WTC11 (cell line): ENCODE results near the gene CHD9NB. TPM values are rescaled to one million over a fixed set of nuclear protein-coding genes. Genes with fewer than 3 reads are reported as not detected.

ENCODE experiments used
- ATF1 ChIP-seq: sonication (generic); formaldehyde crosslinking; IDR thresholded peaks from 2 replicates; pipeline ENCODE4 v1.8.1; 2023; ENCODE audit warnings: mild to moderate bottlenecking, moderate library complexity, missing genetic modification reagents
- CBFB ChIP-seq: sonication (generic); formaldehyde crosslinking; IDR thresholded peaks from 2 replicates; pipeline ENCODE4 v1.8.1; 2022; ENCODE audit warnings: mild to moderate bottlenecking, low read depth, missing genetic modification reagents
- ELF4 ChIP-seq: sonication (generic); formaldehyde crosslinking; IDR thresholded peaks from 2 replicates; pipeline ENCODE4 v1.8.1; 2022; ENCODE audit warnings: low read depth, mild to moderate bottlenecking, moderate library complexity, missing genetic modification reagents
- ESRRA ChIP-seq: sonication (generic); formaldehyde crosslinking; IDR thresholded peaks from 2 replicates; pipeline ENCODE4 v1.8.1; 2022; ENCODE audit warnings: mild to moderate bottlenecking, missing genetic modification reagents, borderline replicate concordance
- FOXK1 ChIP-seq: sonication (generic); formaldehyde crosslinking; IDR thresholded peaks from 2 replicates; pipeline ENCODE4 v1.8.0; 2022; ENCODE audit warnings: mild to moderate bottlenecking, moderate library complexity, missing genetic modification reagents
- GABPB1 ChIP-seq: sonication (generic); formaldehyde crosslinking; IDR thresholded peaks from 2 replicates; pipeline ENCODE4 v1.8.1; 2023; ENCODE audit warnings: mild to moderate bottlenecking, missing genetic modification reagents
- IRF2 ChIP-seq: sonication (generic); formaldehyde crosslinking; IDR thresholded peaks from 2 replicates; pipeline ENCODE4 v1.8.0; 2022; ENCODE audit warnings: low read depth, missing genetic modification reagents, borderline replicate concordance
- KAT7 ChIP-seq: sonication (generic); formaldehyde crosslinking; IDR thresholded peaks from 2 replicates; pipeline ENCODE4 v1.8.1; 2023; ENCODE audit warnings: missing genetic modification reagents, mild to moderate bottlenecking, borderline replicate concordance
- MYBL2 ChIP-seq: sonication (generic); formaldehyde crosslinking; IDR thresholded peaks from 2 replicates; pipeline ENCODE4 v1.8.1; 2023; ENCODE audit warnings: mild to moderate bottlenecking, moderate library complexity, missing genetic modification reagents
- NFATC4 ChIP-seq: fragments of 250-450 bp; sonication (Bioruptor Pico); IDR thresholded peaks from 2 replicates; pipeline ENCODE4 v1.9.0; 2021; ENCODE audit warnings: mild to moderate bottlenecking
- NR2C2 ChIP-seq: sonication (generic); formaldehyde crosslinking; IDR thresholded peaks from 2 replicates; pipeline ENCODE4 v1.8.0; 2022; ENCODE audit warnings: mild to moderate bottlenecking, missing genetic modification reagents
- OVOL2 ChIP-seq: fragments of 250-450 bp; sonication (Bioruptor Pico); IDR thresholded peaks from 2 replicates; pipeline ENCODE4 v1.9.0; 2021; ENCODE audit warnings: mild to moderate bottlenecking, borderline replicate concordance
- PRRX2 ChIP-seq: fragments of 250-450 bp; sonication (Bioruptor Pico); IDR thresholded peaks from 2 replicates; pipeline ENCODE4 v1.8.0; 2021; ENCODE audit warnings: mild to moderate bottlenecking
- RELA ChIP-seq: sonication (generic); formaldehyde crosslinking; IDR thresholded peaks from 2 replicates; pipeline ENCODE4 v1.8.1; 2022; ENCODE audit warnings: missing genetic modification reagents, mild to moderate bottlenecking, borderline replicate concordance
- RORB ChIP-seq: fragments of 250-450 bp; sonication (Bioruptor Pico); IDR thresholded peaks from 2 replicates; pipeline ENCODE4 v1.9.0; 2021; ENCODE audit warnings: mild to moderate bottlenecking
- TEAD1 ChIP-seq: sonication (generic); formaldehyde crosslinking; IDR thresholded peaks from 2 replicates; pipeline ENCODE4 v1.8.0; 2022; ENCODE audit warnings: mild to moderate bottlenecking, missing genetic modification reagents
- TEAD4 ChIP-seq: sonication (generic); formaldehyde crosslinking; IDR thresholded peaks from 2 replicates; pipeline ENCODE4 v1.8.0; 2022; ENCODE audit warnings: mild to moderate bottlenecking, missing genetic modification reagents
- ZNF219 ChIP-seq: sonication (generic); formaldehyde crosslinking; IDR thresholded peaks from 2 replicates; pipeline ENCODE4 v1.8.0; 2023; ENCODE audit warnings: missing genetic modification reagents, mild to moderate bottlenecking, borderline replicate concordance
- ZNF232 ChIP-seq: sonication (generic); formaldehyde crosslinking; IDR thresholded peaks from 2 replicates; pipeline ENCODE4 v1.8.0; 2022; ENCODE audit warnings: mild to moderate bottlenecking, missing genetic modification reagents
- ZNF423 ChIP-seq: fragments of 250-450 bp; sonication (Bioruptor Pico); IDR thresholded peaks from 2 replicates; pipeline ENCODE4 v2.1.2; 2022; ENCODE audit warnings: mild to moderate bottlenecking, moderate library complexity
- total RNA-seq: library from RNA; stranded (reverse); gene quantifications from 3 replicates; pipeline ENCODE4 v1.2.3, GENCODE V29; 2021
- TF ChIP-seq, protein P1 (sequence below): sonication (generic); formaldehyde crosslinking; IDR thresholded peaks from 2 replicates; pipeline ENCODE4 v1.8.0; 2022; ENCODE audit warnings: mild to moderate bottlenecking, missing genetic modification reagents
- TF ChIP-seq, protein P2 (sequence below): sonication (generic); formaldehyde crosslinking; IDR thresholded peaks from 2 replicates; pipeline ENCODE4 v1.8.1; 2022; ENCODE audit warnings: low read depth, missing genetic modification reagents, borderline replicate concordance
- TF ChIP-seq, protein P3 (sequence below): fragments of 250-450 bp; sonication (Bioruptor Pico); conservative IDR thresholded peaks from 2 replicates; pipeline ENCODE4 v1.9.0; 2021; ENCODE audit warnings: mild to moderate bottlenecking
- TF ChIP-seq, protein P4 (sequence below): sonication (generic); formaldehyde crosslinking; IDR thresholded peaks from 2 replicates; pipeline ENCODE4 v1.8.0; 2022; ENCODE audit warnings: mild to moderate bottlenecking, missing genetic modification reagents
- TF ChIP-seq, protein P5 (sequence below): sonication (generic); formaldehyde crosslinking; conservative IDR thresholded peaks from 2 replicates; pipeline ENCODE4 v1.8.1; 2022; ENCODE audit warnings: mild to moderate bottlenecking, missing genetic modification reagents
- TF ChIP-seq, protein P6 (sequence below): sonication (generic); formaldehyde crosslinking; IDR thresholded peaks from 2 replicates; pipeline ENCODE4 v1.8.1; 2022; ENCODE audit warnings: missing genetic modification reagents, borderline replicate concordance
- TF ChIP-seq, protein P7 (sequence below): sonication (generic); formaldehyde crosslinking; IDR thresholded peaks from 2 replicates; pipeline ENCODE4 v1.8.0; 2022; ENCODE audit warnings: mild to moderate bottlenecking, missing genetic modification reagents
- TF ChIP-seq, protein P8 (sequence below): sonication (generic); formaldehyde crosslinking; IDR thresholded peaks from 2 replicates; pipeline ENCODE4 v1.8.1; 2023; ENCODE audit warnings: mild to moderate bottlenecking, missing genetic modification reagents, moderate library complexity
- TF ChIP-seq, protein P9 (sequence below): fragments of 200-600 bp; IDR thresholded peaks from 2 replicates; pipeline ENCODE4 v1.8.0; 2022; ENCODE audit warnings: antibody characterized with exemption

The CHD9NB gene
- total RNA-seq, 1 experiment from 2014 or later, result 3.5 TPM

DNA sequence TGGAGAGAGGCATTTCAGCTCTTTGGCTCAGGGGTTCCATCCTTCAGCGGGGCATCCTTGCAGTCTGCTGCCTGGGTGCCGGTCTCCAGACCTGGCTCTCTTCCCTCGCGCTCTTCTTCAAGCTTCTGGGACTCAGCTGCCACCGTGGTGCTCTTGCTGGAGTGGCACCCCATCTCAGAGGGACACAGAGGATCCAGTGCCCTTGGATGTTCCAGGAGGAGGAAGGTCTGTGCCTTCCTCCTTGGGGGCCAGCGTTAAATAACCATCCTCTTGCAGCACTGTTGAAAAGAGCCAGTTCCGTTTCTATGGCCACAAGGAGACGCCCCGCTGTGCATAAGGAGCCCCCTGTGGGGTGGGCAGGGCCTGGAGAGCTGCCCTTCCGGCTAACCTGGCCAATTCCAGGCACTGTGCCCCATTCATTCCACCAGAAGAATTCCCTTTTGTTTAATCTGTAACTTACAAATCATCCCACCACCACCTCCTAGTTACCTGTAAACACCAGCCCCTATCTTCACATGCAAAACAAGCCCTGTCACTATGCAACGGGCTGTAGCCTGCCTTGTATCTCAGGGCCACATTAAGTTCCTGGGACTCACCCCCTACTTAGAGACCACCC is 8.6 kb downstream of the CHD9NB start (continued):
- TF ChIP-seq, protein P1, sequence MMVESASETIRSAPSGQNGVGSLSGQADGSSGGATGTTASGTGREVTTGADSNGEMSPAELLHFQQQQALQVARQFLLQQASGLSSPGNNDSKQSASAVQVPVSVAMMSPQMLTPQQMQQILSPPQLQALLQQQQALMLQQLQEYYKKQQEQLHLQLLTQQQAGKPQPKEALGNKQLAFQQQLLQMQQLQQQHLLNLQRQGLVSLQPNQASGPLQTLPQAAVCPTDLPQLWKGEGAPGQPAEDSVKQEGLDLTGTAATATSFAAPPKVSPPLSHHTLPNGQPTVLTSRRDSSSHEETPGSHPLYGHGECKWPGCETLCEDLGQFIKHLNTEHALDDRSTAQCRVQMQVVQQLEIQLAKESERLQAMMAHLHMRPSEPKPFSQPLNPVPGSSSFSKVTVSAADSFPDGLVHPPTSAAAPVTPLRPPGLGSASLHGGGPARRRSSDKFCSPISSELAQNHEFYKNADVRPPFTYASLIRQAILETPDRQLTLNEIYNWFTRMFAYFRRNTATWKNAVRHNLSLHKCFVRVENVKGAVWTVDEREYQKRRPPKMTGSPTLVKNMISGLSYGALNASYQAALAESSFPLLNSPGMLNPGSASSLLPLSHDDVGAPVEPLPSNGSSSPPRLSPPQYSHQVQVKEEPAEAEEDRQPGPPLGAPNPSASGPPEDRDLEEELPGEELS (CRISPR knock-in tag), result peak; percentile 57; the same call in 1 of the 2 replicates
- TF ChIP-seq, protein P2, sequence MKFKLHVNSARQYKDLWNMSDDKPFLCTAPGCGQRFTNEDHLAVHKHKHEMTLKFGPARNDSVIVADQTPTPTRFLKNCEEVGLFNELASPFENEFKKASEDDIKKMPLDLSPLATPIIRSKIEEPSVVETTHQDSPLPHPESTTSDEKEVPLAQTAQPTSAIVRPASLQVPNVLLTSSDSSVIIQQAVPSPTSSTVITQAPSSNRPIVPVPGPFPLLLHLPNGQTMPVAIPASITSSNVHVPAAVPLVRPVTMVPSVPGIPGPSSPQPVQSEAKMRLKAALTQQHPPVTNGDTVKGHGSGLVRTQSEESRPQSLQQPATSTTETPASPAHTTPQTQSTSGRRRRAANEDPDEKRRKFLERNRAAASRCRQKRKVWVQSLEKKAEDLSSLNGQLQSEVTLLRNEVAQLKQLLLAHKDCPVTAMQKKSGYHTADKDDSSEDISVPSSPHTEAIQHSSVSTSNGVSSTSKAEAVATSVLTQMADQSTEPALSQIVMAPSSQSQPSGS (CRISPR knock-in tag), result no peak
- no peak for TF ChIP-seq ESRRA (CRISPR knock-in tag)
- TF ChIP-seq ZNF232 (CRISPR knock-in tag), result no peak
- no peak for TF ChIP-seq ELF4 (CRISPR knock-in tag)
- peak; percentile 86 for TF ChIP-seq FOXK1 (CRISPR knock-in tag)
- TF ChIP-seq ZNF219 (CRISPR knock-in tag), result no peak
- TF ChIP-seq NR2C2 (CRISPR knock-in tag), result no peak
- TF ChIP-seq, protein P3, sequence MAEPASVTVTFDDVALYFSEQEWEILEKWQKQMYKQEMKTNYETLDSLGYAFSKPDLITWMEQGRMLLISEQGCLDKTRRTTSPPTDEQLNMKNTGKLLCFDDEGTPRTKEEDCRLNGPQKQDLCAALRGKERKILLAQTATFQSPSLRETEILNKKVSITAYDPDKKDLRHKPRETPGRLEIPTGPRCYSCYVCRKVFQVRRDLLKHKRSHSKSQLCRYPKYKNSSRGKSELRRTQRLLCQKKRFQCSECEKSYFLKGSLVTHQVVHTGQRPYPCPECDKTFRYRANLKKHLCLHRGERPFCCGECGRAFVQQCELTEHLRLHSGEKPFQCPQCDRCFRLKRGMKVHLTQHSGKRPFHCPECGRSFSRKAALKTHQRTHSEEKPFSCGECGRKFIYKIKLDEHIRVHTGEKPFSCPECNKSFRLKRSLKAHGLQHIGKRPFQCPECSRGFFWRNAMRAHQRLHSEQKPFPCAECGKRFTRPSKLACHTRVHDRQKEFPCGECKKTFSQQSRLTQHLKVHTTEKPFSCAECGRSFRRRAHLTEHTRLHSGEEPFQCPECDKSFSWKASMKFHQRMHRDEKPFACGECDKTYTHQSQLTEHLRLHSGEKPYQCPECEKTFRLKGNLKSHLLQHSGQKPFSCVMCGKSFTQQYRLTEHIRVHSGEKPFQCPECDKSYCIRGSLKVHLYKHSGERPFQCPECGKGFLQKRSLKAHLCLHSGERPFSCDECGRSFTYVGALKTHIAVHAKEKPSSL (CRISPR knock-in tag), result no peak
- TF ChIP-seq, protein P4, sequence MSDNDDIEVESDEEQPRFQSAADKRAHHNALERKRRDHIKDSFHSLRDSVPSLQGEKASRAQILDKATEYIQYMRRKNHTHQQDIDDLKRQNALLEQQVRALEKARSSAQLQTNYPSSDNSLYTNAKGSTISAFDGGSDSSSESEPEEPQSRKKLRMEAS (CRISPR knock-in tag), result peak; percentile 47; the same call in 1 of the 2 replicates
- TF ChIP-seq, protein P5, sequence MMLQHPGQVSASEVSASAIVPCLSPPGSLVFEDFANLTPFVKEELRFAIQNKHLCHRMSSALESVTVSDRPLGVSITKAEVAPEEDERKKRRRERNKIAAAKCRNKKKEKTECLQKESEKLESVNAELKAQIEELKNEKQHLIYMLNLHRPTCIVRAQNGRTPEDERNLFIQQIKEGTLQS (CRISPR knock-in tag), result no peak
- TF ChIP-seq RELA (CRISPR knock-in tag), result no peak
- no peak for TF ChIP-seq TEAD4 (CRISPR knock-in tag)
- peak; percentile 73; the same call in 1 of the 2 replicates for TF ChIP-seq TEAD1
- TF ChIP-seq, protein P6, sequence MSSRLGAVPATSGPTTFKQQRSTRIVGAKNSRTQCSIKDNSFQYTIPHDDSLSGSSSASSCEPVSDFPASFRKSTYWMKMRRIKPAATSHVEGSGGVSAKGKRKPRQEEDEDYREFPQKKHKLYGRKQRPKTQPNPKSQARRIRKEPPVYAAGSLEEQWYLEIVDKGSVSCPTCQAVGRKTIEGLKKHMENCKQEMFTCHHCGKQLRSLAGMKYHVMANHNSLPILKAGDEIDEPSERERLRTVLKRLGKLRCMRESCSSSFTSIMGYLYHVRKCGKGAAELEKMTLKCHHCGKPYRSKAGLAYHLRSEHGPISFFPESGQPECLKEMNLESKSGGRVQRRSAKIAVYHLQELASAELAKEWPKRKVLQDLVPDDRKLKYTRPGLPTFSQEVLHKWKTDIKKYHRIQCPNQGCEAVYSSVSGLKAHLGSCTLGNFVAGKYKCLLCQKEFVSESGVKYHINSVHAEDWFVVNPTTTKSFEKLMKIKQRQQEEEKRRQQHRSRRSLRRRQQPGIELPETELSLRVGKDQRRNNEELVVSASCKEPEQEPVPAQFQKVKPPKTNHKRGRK (CRISPR knock-in tag), result no peak
- no peak for TF ChIP-seq NFATC4 (CRISPR knock-in tag)
- no peak for TF ChIP-seq OVOL2 (CRISPR knock-in tag)
- no peak; the same call in 1 of the 2 replicates for TF ChIP-seq MYBL2
- no peak; the same call in 1 of the 2 replicates for TF ChIP-seq ZNF423
- TF ChIP-seq GABPB1 (CRISPR knock-in tag), result no peak
- TF ChIP-seq RORB (CRISPR knock-in tag), result no peak
- TF ChIP-seq, protein P7, sequence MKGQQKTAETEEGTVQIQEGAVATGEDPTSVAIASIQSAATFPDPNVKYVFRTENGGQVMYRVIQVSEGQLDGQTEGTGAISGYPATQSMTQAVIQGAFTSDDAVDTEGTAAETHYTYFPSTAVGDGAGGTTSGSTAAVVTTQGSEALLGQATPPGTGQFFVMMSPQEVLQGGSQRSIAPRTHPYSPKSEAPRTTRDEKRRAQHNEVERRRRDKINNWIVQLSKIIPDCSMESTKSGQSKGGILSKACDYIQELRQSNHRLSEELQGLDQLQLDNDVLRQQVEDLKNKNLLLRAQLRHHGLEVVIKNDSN (CRISPR knock-in tag), result no peak
- TF ChIP-seq, protein P8, sequence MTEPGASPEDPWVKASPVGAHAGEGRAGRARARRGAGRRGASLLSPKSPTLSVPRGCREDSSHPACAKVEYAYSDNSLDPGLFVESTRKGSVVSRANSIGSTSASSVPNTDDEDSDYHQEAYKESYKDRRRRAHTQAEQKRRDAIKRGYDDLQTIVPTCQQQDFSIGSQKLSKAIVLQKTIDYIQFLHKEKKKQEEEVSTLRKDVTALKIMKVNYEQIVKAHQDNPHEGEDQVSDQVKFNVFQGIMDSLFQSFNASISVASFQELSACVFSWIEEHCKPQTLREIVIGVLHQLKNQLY, result no peak
- TF ChIP-seq, protein P9, sequence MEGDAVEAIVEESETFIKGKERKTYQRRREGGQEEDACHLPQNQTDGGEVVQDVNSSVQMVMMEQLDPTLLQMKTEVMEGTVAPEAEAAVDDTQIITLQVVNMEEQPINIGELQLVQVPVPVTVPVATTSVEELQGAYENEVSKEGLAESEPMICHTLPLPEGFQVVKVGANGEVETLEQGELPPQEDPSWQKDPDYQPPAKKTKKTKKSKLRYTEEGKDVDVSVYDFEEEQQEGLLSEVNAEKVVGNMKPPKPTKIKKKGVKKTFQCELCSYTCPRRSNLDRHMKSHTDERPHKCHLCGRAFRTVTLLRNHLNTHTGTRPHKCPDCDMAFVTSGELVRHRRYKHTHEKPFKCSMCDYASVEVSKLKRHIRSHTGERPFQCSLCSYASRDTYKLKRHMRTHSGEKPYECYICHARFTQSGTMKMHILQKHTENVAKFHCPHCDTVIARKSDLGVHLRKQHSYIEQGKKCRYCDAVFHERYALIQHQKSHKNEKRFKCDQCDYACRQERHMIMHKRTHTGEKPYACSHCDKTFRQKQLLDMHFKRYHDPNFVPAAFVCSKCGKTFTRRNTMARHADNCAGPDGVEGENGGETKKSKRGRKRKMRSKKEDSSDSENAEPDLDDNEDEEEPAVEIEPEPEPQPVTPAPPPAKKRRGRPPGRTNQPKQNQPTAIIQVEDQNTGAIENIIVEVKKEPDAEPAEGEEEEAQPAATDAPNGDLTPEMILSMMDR, result no peak
- TF ChIP-seq PRRX2 (CRISPR knock-in tag), result no peak
- no peak for TF ChIP-seq IRF2 (CRISPR knock-in tag)
- no peak for TF ChIP-seq ATF1
- no peak for TF ChIP-seq CBFB
- TF ChIP-seq KAT7 (CRISPR knock-in tag), result no peak
- TF ChIP-seq, all 79 proteins: peak for 7
